ENCODE results near the gene PKN2. TPM values are rescaled to one million over a fixed set of nuclear protein-coding genes. Genes with fewer than 3 reads are reported as not detected.

PKN2 gene
- total RNA-seq, 3 donors from 2014 or later, result 47.0 to 75.5 (median 60.3) TPM

DNA sequence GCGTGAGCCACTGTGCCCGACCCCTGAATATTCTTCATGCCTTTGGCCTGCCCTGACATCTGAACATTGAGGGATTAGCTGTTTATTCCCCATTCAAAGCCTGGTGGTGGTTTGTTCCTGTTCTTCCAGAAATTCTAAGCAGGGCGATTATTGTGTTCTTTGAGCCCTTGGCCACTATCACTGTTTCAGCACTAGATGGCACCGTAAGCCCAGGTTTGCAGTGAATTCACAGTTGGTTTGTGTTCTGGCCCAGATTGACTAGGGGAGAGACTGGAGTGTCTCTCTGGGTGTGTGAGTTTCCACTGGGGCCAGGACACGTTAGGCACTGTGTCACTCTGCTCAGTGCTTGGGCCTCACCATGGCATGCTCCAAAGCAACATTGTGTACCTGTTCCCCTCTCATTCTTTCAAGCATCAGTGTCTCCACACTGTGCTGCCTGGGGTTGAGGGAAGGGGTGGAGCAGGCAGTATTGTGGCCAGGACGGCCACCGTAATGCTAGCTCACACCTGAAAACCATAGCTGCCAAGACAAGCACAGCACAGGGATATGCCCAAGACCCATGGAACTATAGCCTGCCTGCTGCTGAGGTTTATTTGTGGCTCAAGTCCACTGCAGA, 52.7 kb downstream of the PKN2 start:
- Histone ChIP-seq H3K27ac (no peak overlapping the region), H3K9me3 (peaks cover 10 to 20% of the 10 kb centered on the region in 2 donors), H3K4me3 (no peak overlapping the region), H3K36me3 (no peaks in the 10 kb centered on the region), H3K4me1 (no peaks in the 10 kb centered on the region), H3K27me3 (no peaks in the 10 kb centered on the region)
- no peak for TF ChIP-seq POLR2A (IDR thresholded peaks at IDR 0.05)
- TF ChIP-seq, protein P1, sequence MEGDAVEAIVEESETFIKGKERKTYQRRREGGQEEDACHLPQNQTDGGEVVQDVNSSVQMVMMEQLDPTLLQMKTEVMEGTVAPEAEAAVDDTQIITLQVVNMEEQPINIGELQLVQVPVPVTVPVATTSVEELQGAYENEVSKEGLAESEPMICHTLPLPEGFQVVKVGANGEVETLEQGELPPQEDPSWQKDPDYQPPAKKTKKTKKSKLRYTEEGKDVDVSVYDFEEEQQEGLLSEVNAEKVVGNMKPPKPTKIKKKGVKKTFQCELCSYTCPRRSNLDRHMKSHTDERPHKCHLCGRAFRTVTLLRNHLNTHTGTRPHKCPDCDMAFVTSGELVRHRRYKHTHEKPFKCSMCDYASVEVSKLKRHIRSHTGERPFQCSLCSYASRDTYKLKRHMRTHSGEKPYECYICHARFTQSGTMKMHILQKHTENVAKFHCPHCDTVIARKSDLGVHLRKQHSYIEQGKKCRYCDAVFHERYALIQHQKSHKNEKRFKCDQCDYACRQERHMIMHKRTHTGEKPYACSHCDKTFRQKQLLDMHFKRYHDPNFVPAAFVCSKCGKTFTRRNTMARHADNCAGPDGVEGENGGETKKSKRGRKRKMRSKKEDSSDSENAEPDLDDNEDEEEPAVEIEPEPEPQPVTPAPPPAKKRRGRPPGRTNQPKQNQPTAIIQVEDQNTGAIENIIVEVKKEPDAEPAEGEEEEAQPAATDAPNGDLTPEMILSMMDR (IDR thresholded peaks at IDR 0.05), result no peak
- TF ChIP-seq POLR2AphosphoS5 (IDR thresholded peaks at IDR 0.05), result no peak
- DNase-seq (ENCODE audit: low spot score in 2 of 2), result no peak
- intact Hi-C loops (cut with DNase I; ENCODE audit: low total_unique reads), result no loop called here

DNA sequence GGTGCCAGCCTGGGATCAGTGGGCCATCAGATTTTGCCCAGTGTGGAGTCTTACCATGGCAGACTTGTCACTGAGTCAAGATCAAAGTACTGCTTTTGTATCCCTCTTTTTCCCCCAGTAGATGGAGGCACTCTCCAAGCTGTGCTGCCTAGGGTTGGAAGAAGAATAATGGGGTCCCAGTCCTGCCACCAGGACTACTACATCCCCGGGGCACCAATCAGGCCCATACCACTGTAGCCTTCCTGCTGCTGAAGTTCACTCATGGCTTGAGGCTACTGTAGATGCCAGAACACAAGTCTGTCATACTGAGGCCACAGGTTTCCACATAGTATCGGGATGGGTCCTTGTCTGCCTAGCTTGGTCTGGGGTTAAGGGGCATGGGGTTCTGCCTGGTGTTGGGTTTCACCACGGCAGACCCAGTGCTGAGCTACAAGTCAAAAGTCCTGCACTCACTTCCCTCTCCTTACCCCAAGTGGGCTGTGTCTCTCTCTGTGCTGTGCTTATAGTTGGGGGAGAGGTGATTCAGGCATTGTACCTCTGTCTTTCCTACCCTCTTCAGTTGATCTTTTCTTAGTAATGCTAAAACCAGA, 53.4 kb downstream of the PKN2 start:
- Histone ChIP-seq H3K27me3 (no peaks in the 10 kb centered on the region), H3K4me1 (no peaks in the 10 kb centered on the region), H3K9me3 (peaks cover 10 to 20% of the 10 kb centered on the region in 2 donors), H3K4me3 (no peak overlapping the region), H3K36me3 (no peaks in the 10 kb centered on the region), H3K27ac (no peak overlapping the region)
- DNase-seq (ENCODE audit: low spot score in 2 of 2), result no peak
- intact Hi-C loops (cut with DNase I; ENCODE audit: low total_unique reads), result no loop called here
- TF ChIP-seq, protein P1 (IDR thresholded peaks at IDR 0.05), result no peak
- no peak for TF ChIP-seq POLR2A (IDR thresholded peaks at IDR 0.05)

DNA sequence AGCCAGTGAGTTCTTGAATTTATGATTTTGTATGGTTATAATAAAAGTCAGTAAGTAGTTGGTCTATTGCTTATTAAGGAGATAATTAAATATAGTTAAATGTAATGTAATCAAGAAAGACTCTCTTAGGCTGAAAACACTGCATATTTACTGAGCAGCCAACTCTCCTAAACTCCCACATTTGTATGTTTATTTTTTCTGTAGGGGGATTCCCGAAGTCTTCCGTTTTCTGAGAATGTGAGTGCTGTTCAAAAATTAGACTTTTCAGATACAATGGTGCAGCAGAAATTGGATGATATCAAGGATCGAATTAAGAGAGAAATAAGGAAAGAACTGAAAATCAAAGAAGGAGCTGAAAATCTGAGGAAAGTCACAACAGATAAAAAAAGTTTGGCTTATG, 56.7 kb downstream of the PKN2 start:
- Histone ChIP-seq H3K4me3 (no peak overlapping the region), H3K27me3 (no peaks in the 10 kb centered on the region), H3K36me3 (no peaks in the 10 kb centered on the region), H3K27ac (no peak overlapping the region), H3K9me3 (peaks cover under 1 to 8% of the 10 kb centered on the region in 2 donors), H3K4me1 (no peaks in the 10 kb centered on the region)
- intact Hi-C loops (cut with DNase I; ENCODE audit: low total_unique reads), result no loop called here
- TF ChIP-seq, protein P1 (IDR thresholded peaks at IDR 0.05), result no peak
- TF ChIP-seq POLR2A (IDR thresholded peaks at IDR 0.05) (no peak), POLR2AphosphoS5 (IDR thresholded peaks at IDR 0.05) (no peak)
- DNase-seq (ENCODE audit: low spot score in 2 of 2), result no peak

GRCh38 chr1:88741413-88741812, 57.3 kb downstream of the PKN2 start:
- no peak for DNase-seq (ENCODE audit: low spot score in 2 of 2)
- Histone ChIP-seq H3K36me3 (no peaks in the 10 kb centered on the region), H3K27me3 (no peaks in the 10 kb centered on the region), H3K9me3 (peaks cover 0 to 2% of the 10 kb centered on the region in 2 donors), H3K4me1 (no peaks in the 10 kb centered on the region), H3K4me3 (no peak overlapping the region), H3K27ac (no peak overlapping the region)
- intact Hi-C loops (cut with DNase I; ENCODE audit: low total_unique reads), result no loop called here
- TF ChIP-seq, protein P1 (IDR thresholded peaks at IDR 0.05), result no peak
- TF ChIP-seq POLR2A (IDR thresholded peaks at IDR 0.05) (no peak), POLR2AphosphoS5 (IDR thresholded peaks at IDR 0.05) (no peak)

DNA sequence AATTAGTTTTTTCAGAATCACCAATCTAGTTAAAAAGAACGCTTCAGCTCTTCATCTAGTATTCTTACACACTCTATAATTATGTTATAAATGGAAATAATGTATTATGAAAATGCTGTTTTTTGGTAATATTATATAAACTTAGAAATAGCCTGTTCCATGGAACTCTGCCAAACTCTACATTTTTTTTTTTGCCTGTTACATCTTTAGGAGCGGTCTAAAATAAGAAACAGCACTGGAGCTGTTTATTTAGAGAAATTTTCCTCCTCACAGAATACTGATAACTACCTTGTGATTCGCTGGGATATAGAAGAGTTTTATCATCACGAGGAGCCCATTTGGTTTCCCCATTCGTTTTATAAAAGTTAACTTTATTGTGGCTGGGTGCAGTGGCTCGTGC, 58.5 kb downstream of the PKN2 start:
- H3K27ac ChIP-seq, result no peak overlapping the region
- intact Hi-C loops (cut with DNase I; ENCODE audit: low total_unique reads), result no loop called here
- H3K4me3 ChIP-seq, result no peak overlapping the region
- H3K9me3 ChIP-seq, result no peaks in the 10 kb centered on the region
- H3K36me3 ChIP-seq, result no peaks in the 10 kb centered on the region
- no peaks in the 10 kb centered on the region for H3K4me1 ChIP-seq
- no peaks in the 10 kb centered on the region for H3K27me3 ChIP-seq
- DNase-seq (ENCODE audit: low spot score in 2 of 2), result no peak
- no peak for TF ChIP-seq POLR2A (IDR thresholded peaks at IDR 0.05)

Data from breast epithelium (tissue), 4 donors.